A549 (cell line): Measurements from ENCODE around the gene RPS15. TPM values are rescaled to one million over a fixed set of nuclear protein-coding genes. Genes with fewer than 3 reads are reported as not detected.

ENCODE experiments used
- ATAC-seq, 2 experiments: fragments of 200-7000 bp in 1 of 2; fragments of >200 bp in 1 of 2; cut with Nextera tagmentation in 1 of 2; cut with Tn5 transposase in 1 of 2; 3 replicates each; pipeline versions ENCODE4 v1.8.0 to v1.9.1; 2018 to 2020; ENCODE audit warnings: mild to moderate bottlenecking in 1 of 2, moderate library complexity in 1 of 2
- CTCF ChIA-PET: fragments of 300-600 bp; sonication (Branson Sonifier 250); formaldehyde crosslinking; extraction: SDS; loops from one replicate; lab custom pipeline; 2021; ENCODE audit warnings: antibody characterized with exemption, inconsistent platforms; lab: Yijun Ruan, JAX
- POLR2A ChIA-PET: fragments of 350-600 bp; formaldehyde crosslinking; extraction: SDS; loops from one replicate; lab custom pipeline; 2021; ENCODE audit warnings: antibody characterized with exemption, inconsistent platforms; lab: Yijun Ruan, JAX
- DNase-seq, 2 experiments: peaks; one replicate each; pipeline versions ENCODE4 v3.0.0 to v3.0.0-alpha.2; 2011 to 2016; ENCODE audit warnings: low read depth in 1 of 2, low spot score in 1 of 2
- FAIRE-seq: peaks from 2 replicates; lab custom pipeline; 2011; peaks lifted over from hg19 to GRCh38; lab: Jason Lieb, UNC
- H3K27ac ChIP-seq, 2 experiments: fragments of >200 bp; sonication (Bioruptor Twin); formaldehyde crosslinking; 3 replicates each; pipeline ENCODE4 v1.5.1; 2016 to 2017
- H3K4me1 ChIP-seq: fragments of >200 bp; sonication (Bioruptor Twin); formaldehyde crosslinking; 3 replicates; pipeline ENCODE4 v1.6.1; 2016
- H3K4me2 ChIP-seq: fragments of >200 bp; sonication (Bioruptor Twin); formaldehyde crosslinking; 3 replicates; pipeline ENCODE4 v1.6.1; 2016
- H3K4me3 ChIP-seq: fragments of >200 bp; sonication (Bioruptor Twin); formaldehyde crosslinking; 3 replicates; pipeline ENCODE4 v1.5.1; 2016
- H3K9me3 ChIP-seq: fragments of >200 bp; sonication (Bioruptor Twin); formaldehyde crosslinking; 3 replicates; pipeline ENCODE4 v1.6.1; 2016
- BHLHE40 ChIP-seq: IDR thresholded peaks from 2 replicates; pipeline ENCODE4 v1.6.1; 2012; ENCODE audit warnings: low read depth, low read length, inconsistent platforms
- CBX2 ChIP-seq: fragments of 200-600 bp; sonication (generic); IDR thresholded peaks from 2 replicates; pipeline ENCODE4 v1.6.1; 2016; ENCODE audit warnings: low read depth, mild to moderate bottlenecking, borderline replicate concordance
- CBX8 ChIP-seq: fragments of 200-600 bp; sonication (generic); IDR thresholded peaks from 2 replicates; pipeline ENCODE4 v1.6.1; 2016
- CHD4 ChIP-seq: fragments of 200-600 bp; sonication (generic); IDR thresholded peaks from 2 replicates; pipeline ENCODE4 v1.6.1; 2016; ENCODE audit warnings: antibody characterized with exemption, mild to moderate bottlenecking, borderline replicate concordance
- EHMT2 ChIP-seq: fragments of 200-600 bp; sonication (generic); IDR thresholded peaks from 2 replicates; pipeline ENCODE4 v1.6.1; 2016; ENCODE audit warnings: antibody characterized with exemption, low read depth, mild to moderate bottlenecking, moderate library complexity
- ELK1 ChIP-seq: fragments of 150-350 bp; IDR thresholded peaks from 2 replicates; pipeline ENCODE4 v1.6.1; 2014; ENCODE audit warnings: low read depth, mild to moderate bottlenecking, low read length
- GATA3 ChIP-seq: IDR thresholded peaks from 2 replicates; pipeline ENCODE4 v1.6.1; 2012; ENCODE audit warnings: borderline replicate concordance
- HDAC2 ChIP-seq: fragments of 200-600 bp; sonication (generic); IDR thresholded peaks from 2 replicates; pipeline ENCODE4 v1.6.1; 2016
- HES2 ChIP-seq: fragments of >200 bp; sonication (Bioruptor Twin); formaldehyde crosslinking; IDR thresholded peaks from 2 replicates; pipeline ENCODE4 v1.6.1; 2016
- HEYL ChIP-seq: fragments of 250-450 bp; sonication (Bioruptor Pico); IDR thresholded peaks from 2 replicates; pipeline ENCODE4 v1.8.0; 2021; ENCODE audit warnings: mild to moderate bottlenecking, moderate library complexity
- HMGXB4 ChIP-seq: fragments of 250-450 bp; sonication (Bioruptor Pico); IDR thresholded peaks from 2 replicates; pipeline ENCODE4 v1.5.0; 2021; ENCODE audit warnings: mild to moderate bottlenecking, moderate library complexity, borderline replicate concordance
- HOXB13 ChIP-seq: fragments of 250-450 bp; sonication (Bioruptor Pico); IDR thresholded peaks from 2 replicates; pipeline ENCODE4 v1.5.0; 2020; ENCODE audit warnings: low read depth, mild to moderate bottlenecking, moderate library complexity
- JUN ChIP-seq, 2 experiments: fragments of >200 bp; sonication (Bioruptor Twin); formaldehyde crosslinking; IDR thresholded peaks; 2 replicates in 1 of 2; 3 replicates in 1 of 2; pipeline ENCODE4 v1.6.1; 2016 to 2017
- JUNB ChIP-seq: fragments of >200 bp; sonication (Bioruptor Twin); formaldehyde crosslinking; IDR thresholded peaks from 2 replicates; pipeline ENCODE4 v1.6.1; 2016
- MAX ChIP-seq: IDR thresholded peaks from 2 replicates; pipeline ENCODE4 v1.6.1; 2012
- NPAS2 ChIP-seq: fragments of 250-450 bp; sonication (Bioruptor Pico); IDR thresholded peaks from 2 replicates; pipeline ENCODE4 v1.8.0; 2022; ENCODE audit warnings: mild to moderate bottlenecking, moderate library complexity, borderline replicate concordance
- POLR2A ChIP-seq: IDR thresholded peaks from 2 replicates; pipeline ENCODE4 v1.6.1; 2012; ENCODE audit warnings: mild to moderate bottlenecking, low read length
- POLR2AphosphoS2 ChIP-seq: conservative IDR thresholded peaks from 2 replicates; pipeline ENCODE4 v1.6.1; 2012; ENCODE audit warnings: low read length, improper control_type of control experiment, inconsistent platforms
- RAD21 ChIP-seq, 2 experiments: fragments of >200 bp in 1 of 2; sonication (Bioruptor Twin) in 1 of 2; formaldehyde crosslinking in 1 of 2; IDR thresholded peaks in 1 of 2; conservative IDR thresholded peaks in 1 of 2; 2 replicates in 1 of 2; 3 replicates in 1 of 2; pipeline ENCODE4 v1.6.1; 2012 to 2018; ENCODE audit warnings: inconsistent platforms in 1 of 2
- RARB ChIP-seq: fragments of 250-450 bp; sonication (Bioruptor Pico); IDR thresholded peaks from 2 replicates; pipeline ENCODE4 v1.8.0; 2021; ENCODE audit warnings: mild to moderate bottlenecking, moderate library complexity
- RCOR1 ChIP-seq: fragments of 150-350 bp; IDR thresholded peaks from 2 replicates; pipeline ENCODE4 v1.6.1; 2014; ENCODE audit warnings: antibody characterized with exemption, low read length, low read depth
- RNF2 ChIP-seq: fragments of 200-600 bp; sonication (generic); IDR thresholded peaks from 2 replicates; pipeline ENCODE4 v1.6.1; 2016; ENCODE audit warnings: low read depth, mild to moderate bottlenecking, antibody characterized with exemption, moderate library complexity, borderline replicate concordance
- SREBF2 ChIP-seq: fragments of 450-650 bp; IDR thresholded peaks from 2 replicates; pipeline ENCODE4 v1.6.1; 2014; ENCODE audit warnings: mild to moderate bottlenecking, moderate library complexity
- TP53 ChIP-seq: fragments of 250-450 bp; sonication (Bioruptor Pico); IDR thresholded peaks from 2 replicates; pipeline ENCODE4 v1.5.0; 2021; ENCODE audit warnings: mild to moderate bottlenecking, moderate library complexity
- ZC3H11A ChIP-seq: fragments of 450-650 bp; IDR thresholded peaks from 2 replicates; pipeline ENCODE4 v1.6.1; 2014; ENCODE audit warnings: antibody characterized with exemption, mild to moderate bottlenecking
- ZFP36 ChIP-seq: fragments of 450-650 bp; IDR thresholded peaks from 2 replicates; pipeline ENCODE4 v1.6.1; 2014; ENCODE audit warnings: borderline replicate concordance; ENCODE audit not compliant: partially characterized antibody
- ZNF302 ChIP-seq: fragments of 250-450 bp; sonication (Bioruptor Pico); IDR thresholded peaks from 2 replicates; pipeline ENCODE4 v1.9.0; 2021; ENCODE audit warnings: inconsistent platforms, mild to moderate bottlenecking, moderate library complexity
- WGBS: methylation state at CpG from one replicate; pipeline ENCODE4 v1.1.6; 2017; ENCODE audit errors: missing lambda C conversion rate; 5-methylcytosine and 5-hydroxymethylcytosine counted together
- polyA plus RNA-seq, 4 experiments: library from polyadenylated mRNA; depleted of rRNA in 3 of 4; stranded (reverse); fragments of >200 nt; fragmentation: RNase III in 1 of 4; extraction: RNeasy Plus Mini Kit Qiagen cat#74134 plus additional on column Dnase treatment in 1 of 4; gene quantifications; 2 replicates in 3 of 4; 3 replicates in 1 of 4; pipeline ENCODE4 v1.2.3, GENCODE V29; 2011 to 2017
- TF ChIP-seq, protein P1 (sequence below): IDR thresholded peaks from 2 replicates; pipeline ENCODE4 v1.6.1; 2012; ENCODE audit warnings: low read depth, borderline replicate concordance

The RPS15 gene
- polyA plus RNA-seq, 2 of the 4 experiments (the other 2 are of a cell fraction) = 525 to 1,458 TPM

GRCh38 chr19:1467490-1468273 lies 29.5 kb downstream of the RPS15 start:
- 96% methylated on average over 30 of the region's 92 CpGs for WGBS
- DNase-seq = no peak
- Histone ChIP-seq H3K27ac (no peak overlapping the region), H3K4me1 (peaks cover 7% of the 10 kb centered on the region), H3K4me3 (no peak overlapping the region), H3K4me2 (no peak overlapping the region), H3K9me3 (no peaks in the 10 kb centered on the region)
- FAIRE-seq = no peak
- no peak for ATAC-seq
- POLR2A ChIA-PET = interaction anchor here (2.0 kb wide), 1 partner anchor 23 kb away, joined by 5 read pairs; no protein-coding TSS in a partner anchor
- CTCF ChIA-PET = interaction anchor here (1.0 to 1.8 kb wide), 3 partner anchors 11 to 21 kb away, joined by 3 to 11 read pairs (median 4); no protein-coding TSS in a partner anchor
- TF ChIP-seq ELK1 (no peak), HOXB13 (CRISPR knock-in tag) (no peak), HMGXB4 (CRISPR knock-in tag) (no peak), HES2 (no peak), JUNB (no peak), ZFP36 (no peak), CHD4 (no peak), RARB (no peak), TP53 (CRISPR knock-in tag) (no peak), MAX (no peak), POLR2A (no peak), CBX2 (no peak), NPAS2 (CRISPR knock-in tag) (no peak), HEYL (CRISPR knock-in tag) (no peak)
- TF ChIP-seq, protein P1, sequence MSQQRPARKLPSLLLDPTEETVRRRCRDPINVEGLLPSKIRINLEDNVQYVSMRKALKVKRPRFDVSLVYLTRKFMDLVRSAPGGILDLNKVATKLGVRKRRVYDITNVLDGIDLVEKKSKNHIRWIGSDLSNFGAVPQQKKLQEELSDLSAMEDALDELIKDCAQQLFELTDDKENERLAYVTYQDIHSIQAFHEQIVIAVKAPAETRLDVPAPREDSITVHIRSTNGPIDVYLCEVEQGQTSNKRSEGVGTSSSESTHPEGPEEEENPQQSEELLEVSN = no peak

- ATAC-seq (no peak), FAIRE-seq (no peak), DNase-seq (no peak)
- WGBS = 84% methylated on average over 35 of the region's 49 CpGs
- H3K9me3 ChIP-seq = no peaks in the 10 kb centered on the region
- ChIA-PET POLR2A (interaction anchor here (2.0 kb wide), 1 partner anchor 23 kb away, joined by 5 read pairs; no protein-coding TSS in a partner anchor), CTCF (interaction anchor here (1.0 to 1.8 kb wide), 4 partner anchors 11 to 23 kb away, joined by 3 to 11 read pairs (median 5); no protein-coding TSS in a partner anchor)
- TF ChIP-seq TP53 (CRISPR knock-in tag) (no peak), RCOR1 (no peak), ZC3H11A (no peak), CBX2 (no peak), SREBF2 (no peak), HES2 (no peak), POLR2AphosphoS2 (no peak), JUN (IDR thresholded peaks at IDR 0.05) (no peak), EHMT2 (no peak), BHLHE40 (no peak), CBX8 (no peak), RAD21 (conservative IDR thresholded peaks at IDR 0.05 in 1 of 2, IDR thresholded peaks at IDR 0.05 in 1 of 2) (no peak), RNF2 (no peak), HDAC2 (no peak), RARB (no peak), ZNF302 (CRISPR knock-in tag) (no peak), POLR2A (no peak), GATA3 (no peak)
- peaks cover 7% of the 10 kb centered on the region for H3K4me1 ChIP-seq
- H3K4me2 ChIP-seq = peak overlapping the region; percentile 83
- H3K27ac ChIP-seq = peak overlapping the region in 1 of 2 experiments; percentile 87; a peak in 2 of 6 replicates
- no peak overlapping the region for H3K4me3 ChIP-seq
Observed at GRCh38 chr19:1468274-1468820, 30.2 kb downstream of the RPS15 start.
